Endothelial cell of umbilical vein (primary cell): Measurements from ENCODE around the gene NPAT.

ENCODE experiments used
- CTCF ChIP-seq, 2 donors: IDR thresholded peaks; 1 replicate in 1 of 2; 2 replicates in 1 of 2; pipeline ENCODE4 v1.5.1; 2011; ENCODE audit warnings: low read length in 2 of 2, mild to moderate bottlenecking in 2 of 2, moderate library complexity in 2 of 2, control low read depth in 1 of 2, inconsistent platforms in 1 of 2, low read depth in 1 of 2; ENCODE audit not compliant: insufficient read depth in 1 of 2; ENCODE audit errors: extremely low read depth in 1 of 2
- POLR2A ChIP-seq: IDR thresholded peaks from 2 replicates; pipeline ENCODE4 v1.6.1; 2012; ENCODE audit warnings: low read depth, mild to moderate bottlenecking, control low read depth, low read length

DNA sequence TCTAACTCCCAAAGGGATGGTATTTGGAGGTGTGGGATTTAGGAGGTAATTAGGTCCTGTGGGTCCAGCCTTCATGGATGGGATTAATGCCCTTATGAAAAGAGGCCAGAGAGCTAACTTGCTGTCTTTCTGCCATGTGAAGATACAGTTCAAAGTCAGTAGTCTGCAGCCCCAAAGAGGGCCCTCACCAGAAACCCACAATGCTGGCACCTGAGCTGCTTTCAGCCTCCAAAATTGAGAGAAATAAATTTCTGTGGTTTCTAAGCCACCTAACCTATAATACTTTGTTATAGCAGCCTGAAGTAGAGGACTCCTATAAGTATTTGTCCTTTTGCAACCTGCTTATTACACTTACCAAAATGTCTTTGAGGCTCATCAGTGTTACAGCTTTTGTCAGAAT is 16.6 kb upstream of the NPAT start:
- no peak for TF ChIP-seq CTCF (IDR thresholded peaks at IDR 0.05; ENCODE audit: extremely low read depth in 1 of 2, insufficient read depth in 1 of 2, low read depth in 1 of 2, low read length in 2 of 2)
- TF ChIP-seq POLR2A, result no peak
